ENCODE data around the gene TBL3.

DNA sequence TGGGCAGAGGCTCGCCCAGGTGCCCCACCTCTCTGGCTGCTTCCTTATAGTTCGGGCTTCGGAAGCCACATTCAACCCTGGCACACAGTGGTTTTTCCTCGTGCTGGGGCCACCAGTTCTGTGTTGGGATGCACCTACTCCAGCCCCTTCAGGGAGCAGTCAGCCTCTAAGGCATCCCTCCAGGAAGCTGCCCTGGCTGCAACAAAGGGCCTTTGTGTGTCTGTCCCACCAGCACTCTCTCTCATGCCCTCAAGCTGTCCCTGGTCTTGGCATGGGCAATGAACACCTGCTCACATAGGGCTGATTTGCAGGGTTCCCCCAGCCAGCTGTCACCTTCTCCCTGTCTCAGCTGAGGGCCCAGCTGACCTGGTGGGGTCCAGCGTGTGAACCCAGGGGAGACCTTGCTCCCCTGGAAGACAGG, 10.2 kb downstream of the TBL3 start:
- TF ChIP-seq, protein P1, sequence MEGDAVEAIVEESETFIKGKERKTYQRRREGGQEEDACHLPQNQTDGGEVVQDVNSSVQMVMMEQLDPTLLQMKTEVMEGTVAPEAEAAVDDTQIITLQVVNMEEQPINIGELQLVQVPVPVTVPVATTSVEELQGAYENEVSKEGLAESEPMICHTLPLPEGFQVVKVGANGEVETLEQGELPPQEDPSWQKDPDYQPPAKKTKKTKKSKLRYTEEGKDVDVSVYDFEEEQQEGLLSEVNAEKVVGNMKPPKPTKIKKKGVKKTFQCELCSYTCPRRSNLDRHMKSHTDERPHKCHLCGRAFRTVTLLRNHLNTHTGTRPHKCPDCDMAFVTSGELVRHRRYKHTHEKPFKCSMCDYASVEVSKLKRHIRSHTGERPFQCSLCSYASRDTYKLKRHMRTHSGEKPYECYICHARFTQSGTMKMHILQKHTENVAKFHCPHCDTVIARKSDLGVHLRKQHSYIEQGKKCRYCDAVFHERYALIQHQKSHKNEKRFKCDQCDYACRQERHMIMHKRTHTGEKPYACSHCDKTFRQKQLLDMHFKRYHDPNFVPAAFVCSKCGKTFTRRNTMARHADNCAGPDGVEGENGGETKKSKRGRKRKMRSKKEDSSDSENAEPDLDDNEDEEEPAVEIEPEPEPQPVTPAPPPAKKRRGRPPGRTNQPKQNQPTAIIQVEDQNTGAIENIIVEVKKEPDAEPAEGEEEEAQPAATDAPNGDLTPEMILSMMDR (conservative IDR thresholded peaks at IDR 0.05; ENCODE audit: low read length) = no peak
- no peak for TF ChIP-seq EZH2phosphoT487 (IDR thresholded peaks at IDR 0.05; ENCODE audit: borderline replicate concordance, low read depth, low read length)
